Fibroblast of lung (primary cell): ENCODE results near the gene KCNG2. TPM values are rescaled to one million over a fixed set of nuclear protein-coding genes. Genes with fewer than 3 reads are reported as not detected.

Experiments used
- DNase-seq, 2 donors: peaks; one replicate each; pipeline versions ENCODE4 v3.0.0 to v3.0.0-alpha.2; 2010; ENCODE audit warnings: low read depth in 2 of 2
- H2AFZ ChIP-seq: 2 replicates; pipeline ENCODE4 v1.5.1; 2012; ENCODE audit warnings: low read length, control low read depth, inconsistent platforms
- H3K27ac ChIP-seq: 2 replicates; pipeline ENCODE4 v1.5.1; 2011; ENCODE audit warnings: low read length, control low read depth; ENCODE audit not compliant: insufficient read depth
- H3K27me3 ChIP-seq: 2 replicates; pipeline ENCODE4 v1.5.1; 2011; ENCODE audit warnings: mild to moderate bottlenecking, low read length; ENCODE audit not compliant: control insufficient read depth, insufficient read depth
- H3K36me3 ChIP-seq: 2 replicates; pipeline ENCODE4 v1.5.1; 2011; ENCODE audit warnings: low read length; ENCODE audit not compliant: control insufficient read depth, insufficient read depth
- H3K4me1 ChIP-seq: 2 replicates; pipeline ENCODE4 v1.5.1; 2011; ENCODE audit warnings: low read length; ENCODE audit not compliant: control insufficient read depth, insufficient read depth; ENCODE audit errors: extremely low read depth
- H3K4me2 ChIP-seq: 2 replicates; pipeline ENCODE4 v1.5.1; 2011; ENCODE audit warnings: low read length, control low read depth; ENCODE audit not compliant: insufficient read depth; ENCODE audit errors: extremely low read depth
- H3K4me3 ChIP-seq, 4 experiments: fragments of 200-600 bp in 1 of 4; sonication (generic) in 1 of 4; replicated peaks in 1 of 4; 2 replicates each; pipeline ENCODE4 v1.5.1; 2011 to 2016; ENCODE audit warnings: low read length in 4 of 4, low read depth in 3 of 4, mild to moderate bottlenecking in 3 of 4, control low read depth in 2 of 4, inconsistent platforms in 1 of 4, mixed read lengths in 1 of 4; ENCODE audit not compliant: insufficient read depth in 1 of 4; ENCODE audit errors: control extremely low read depth in 1 of 4
- H3K79me2 ChIP-seq: 2 replicates; pipeline ENCODE4 v1.5.1; 2012; ENCODE audit warnings: mild to moderate bottlenecking, low read length, inconsistent platforms; ENCODE audit not compliant: control insufficient read depth, insufficient read depth
- H3K9ac ChIP-seq: 2 replicates; pipeline ENCODE4 v1.5.1; 2011; ENCODE audit warnings: mild to moderate bottlenecking, low read length, control low read depth; ENCODE audit not compliant: insufficient read depth
- H3K9me3 ChIP-seq: 2 replicates; pipeline ENCODE4 v1.5.1; 2012; ENCODE audit warnings: low read depth, low read length; ENCODE audit not compliant: control insufficient read depth, insufficient read depth
- H4K20me1 ChIP-seq: 2 replicates; pipeline ENCODE4 v1.5.1; 2011; ENCODE audit warnings: low read length; ENCODE audit not compliant: control insufficient read depth, insufficient read depth; ENCODE audit errors: extremely low read depth
- EZH2 ChIP-seq: IDR thresholded peaks from 2 replicates; pipeline ENCODE4 v1.5.1; 2012; ENCODE audit warnings: low read length, control low read depth, mild to moderate bottlenecking; ENCODE audit errors: missing control alignments
- polyA plus RNA-seq, 2 donors: library from polyadenylated mRNA; depleted of rRNA in 1 of 2; stranded (reverse) in 1 of 2; unstranded in 1 of 2; fragments of >200 nt; gene quantifications; 2 replicates each; pipeline ENCODE4 v1.2.1, GENCODE V29; 2011 to 2012; ENCODE audit warnings: missing spikeins in 1 of 2
- total RNA-seq: library from RNA; depleted of rRNA; stranded (reverse); fragments of >200 nt; gene quantifications from 2 replicates; pipeline ENCODE4 v1.2.1, GENCODE V29; 2014
- TF ChIP-seq, protein P1 (sequence below), 2 donors: IDR thresholded peaks in 1 of 2; conservative IDR thresholded peaks in 1 of 2; 1 replicate in 1 of 2; 2 replicates in 1 of 2; pipeline ENCODE4 v1.5.1; 2011 to 2012; ENCODE audit warnings: low read length in 2 of 2, control low read depth in 1 of 2, inconsistent platforms in 1 of 2, low read depth in 1 of 2, mild to moderate bottlenecking in 1 of 2

Gene KCNG2
- total and polyA plus RNA-seq, 2 donors (not counting 1 experiment from before 2014, with no cell fraction given), result 0.42 to 10.1 TPM

DNA sequence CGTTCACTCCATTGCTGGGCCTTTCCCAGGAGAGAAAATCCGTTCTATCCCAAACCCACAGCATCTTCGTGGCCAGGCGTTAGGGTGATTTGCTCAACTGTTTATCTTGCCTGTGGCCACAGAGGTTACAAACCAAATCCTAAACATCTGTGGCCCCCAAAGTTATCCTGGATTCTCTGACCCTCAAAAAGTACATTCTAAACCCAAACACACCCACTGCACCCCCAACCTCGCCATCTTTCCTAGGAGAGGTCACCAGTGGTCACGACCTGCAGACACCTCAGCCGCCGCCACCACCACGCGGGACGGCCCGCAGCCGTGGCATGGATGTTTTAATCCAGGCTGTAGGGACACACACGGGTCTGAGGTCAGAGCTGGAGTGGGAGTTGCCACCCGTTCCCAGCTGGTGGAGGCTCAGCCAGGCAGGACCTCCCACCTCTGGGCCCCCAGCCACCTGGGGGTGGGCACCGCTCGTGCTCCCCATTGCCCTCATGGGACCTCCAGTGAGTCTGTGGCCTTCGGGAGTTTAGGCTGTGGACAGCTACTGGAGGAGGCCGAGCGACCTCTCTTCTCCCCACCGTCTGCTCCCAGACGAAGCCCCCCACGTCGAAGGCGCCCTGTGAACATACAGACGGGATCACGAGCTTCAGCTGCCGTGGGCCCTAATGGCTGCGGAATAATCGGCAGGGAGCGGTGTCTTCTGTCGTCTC lies 72.0 kb downstream of the KCNG2 start:
- no peak for TF ChIP-seq EZH2
- TF ChIP-seq, protein P1, sequence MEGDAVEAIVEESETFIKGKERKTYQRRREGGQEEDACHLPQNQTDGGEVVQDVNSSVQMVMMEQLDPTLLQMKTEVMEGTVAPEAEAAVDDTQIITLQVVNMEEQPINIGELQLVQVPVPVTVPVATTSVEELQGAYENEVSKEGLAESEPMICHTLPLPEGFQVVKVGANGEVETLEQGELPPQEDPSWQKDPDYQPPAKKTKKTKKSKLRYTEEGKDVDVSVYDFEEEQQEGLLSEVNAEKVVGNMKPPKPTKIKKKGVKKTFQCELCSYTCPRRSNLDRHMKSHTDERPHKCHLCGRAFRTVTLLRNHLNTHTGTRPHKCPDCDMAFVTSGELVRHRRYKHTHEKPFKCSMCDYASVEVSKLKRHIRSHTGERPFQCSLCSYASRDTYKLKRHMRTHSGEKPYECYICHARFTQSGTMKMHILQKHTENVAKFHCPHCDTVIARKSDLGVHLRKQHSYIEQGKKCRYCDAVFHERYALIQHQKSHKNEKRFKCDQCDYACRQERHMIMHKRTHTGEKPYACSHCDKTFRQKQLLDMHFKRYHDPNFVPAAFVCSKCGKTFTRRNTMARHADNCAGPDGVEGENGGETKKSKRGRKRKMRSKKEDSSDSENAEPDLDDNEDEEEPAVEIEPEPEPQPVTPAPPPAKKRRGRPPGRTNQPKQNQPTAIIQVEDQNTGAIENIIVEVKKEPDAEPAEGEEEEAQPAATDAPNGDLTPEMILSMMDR (conservative IDR thresholded peaks at IDR 0.05 in 1 of 2, IDR thresholded peaks at IDR 0.05 in 1 of 2; ENCODE audit: low read depth in 1 of 2, low read length in 2 of 2), result no peak
- Histone ChIP-seq H3K36me3 (no peaks in the 10 kb centered on the region), H3K4me3 (no peak overlapping the region), H3K79me2 (no peaks in the 10 kb centered on the region), H2AFZ (no peak overlapping the region), H3K4me1 (no peaks in the 10 kb centered on the region), H4K20me1 (no peaks in the 10 kb centered on the region), H3K9ac (no peak overlapping the region), H3K27me3 (peaks cover 8% of the 10 kb centered on the region), H3K27ac (no peak overlapping the region), H3K9me3 (no peaks in the 10 kb centered on the region), H3K4me2 (no peak overlapping the region)
- no peak for DNase-seq

DNA sequence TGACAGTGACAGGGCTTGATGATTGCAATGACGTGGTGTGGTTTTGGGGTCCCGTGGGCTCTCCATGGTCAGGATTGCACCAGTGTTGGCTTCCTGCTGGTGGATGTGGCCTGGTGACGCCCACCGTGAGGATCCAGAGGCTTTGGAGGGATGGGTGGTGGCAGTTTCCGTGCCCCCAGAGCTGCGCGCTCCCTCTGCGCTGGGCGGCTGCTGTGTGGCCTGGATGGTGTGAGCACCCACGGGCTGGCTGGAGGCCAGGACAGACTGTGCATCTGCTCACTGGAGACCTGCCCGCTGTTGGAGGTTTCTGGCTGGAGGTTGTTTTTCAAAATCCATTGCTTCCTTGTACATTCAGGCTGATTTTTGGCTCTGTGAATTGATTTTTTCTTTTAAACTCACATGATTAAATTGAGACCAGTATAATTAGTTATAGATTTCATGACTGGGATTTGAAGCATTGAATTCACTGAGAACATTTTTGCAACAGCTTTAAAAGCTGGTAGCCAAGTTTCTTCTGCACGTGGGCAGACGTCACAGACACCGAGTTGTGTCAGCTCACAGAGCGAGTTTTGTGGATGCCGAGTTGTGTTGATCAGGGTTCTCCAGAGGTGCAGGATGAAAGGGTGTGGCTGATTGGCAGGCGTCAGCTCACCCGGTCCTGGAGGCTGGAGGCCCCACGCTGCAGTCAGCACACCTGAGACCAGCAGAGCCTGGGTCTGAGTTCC lies 72.7 kb downstream of the KCNG2 start:
- Histone ChIP-seq H3K36me3 (no peaks in the 10 kb centered on the region), H3K27ac (no peak overlapping the region), H4K20me1 (no peaks in the 10 kb centered on the region), H3K79me2 (no peaks in the 10 kb centered on the region), H3K9me3 (no peaks in the 10 kb centered on the region), H3K27me3 (peaks cover 8% of the 10 kb centered on the region), H2AFZ (no peak overlapping the region), H3K9ac (no peak overlapping the region), H3K4me2 (no peak overlapping the region), H3K4me3 (no peak overlapping the region), H3K4me1 (no peaks in the 10 kb centered on the region)
- DNase-seq, result no peak
- TF ChIP-seq, protein P1 (conservative IDR thresholded peaks at IDR 0.05 in 1 of 2, IDR thresholded peaks at IDR 0.05 in 1 of 2; ENCODE audit: low read depth in 1 of 2, low read length in 2 of 2), result no peak
- TF ChIP-seq EZH2, result no peak

DNA sequence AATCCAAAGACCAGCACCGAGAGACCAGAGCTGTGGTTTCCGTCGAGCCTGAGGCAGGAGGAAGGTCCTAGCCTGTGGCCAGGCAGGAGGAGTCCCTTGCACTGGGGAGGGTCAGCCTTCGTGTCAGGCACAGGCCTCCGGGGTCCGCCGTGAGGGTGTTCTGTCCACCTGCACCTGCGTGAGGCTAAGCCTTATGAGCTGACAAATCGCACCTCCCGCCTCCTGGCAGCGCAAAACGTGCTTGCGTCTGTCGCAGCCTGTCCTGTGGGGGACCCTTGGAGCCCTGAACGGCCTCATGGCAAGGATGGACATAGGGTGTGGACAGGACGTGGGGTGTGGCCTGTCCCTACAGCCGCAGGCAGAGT lies 73.3 kb downstream of the KCNG2 start:
- Histone ChIP-seq H3K4me2 (no peak overlapping the region), H3K4me1 (no peaks in the 10 kb centered on the region), H3K79me2 (no peaks in the 10 kb centered on the region), H3K36me3 (no peaks in the 10 kb centered on the region), H2AFZ (no peak overlapping the region), H3K9me3 (no peaks in the 10 kb centered on the region), H3K27ac (no peak overlapping the region), H3K9ac (no peak overlapping the region), H3K27me3 (peaks cover 8% of the 10 kb centered on the region), H3K4me3 (no peak overlapping the region), H4K20me1 (no peaks in the 10 kb centered on the region)
- DNase-seq, result no peak
- TF ChIP-seq, protein P1 (conservative IDR thresholded peaks at IDR 0.05 in 1 of 2, IDR thresholded peaks at IDR 0.05 in 1 of 2; ENCODE audit: low read depth in 1 of 2, low read length in 2 of 2), result no peak
- no peak for TF ChIP-seq EZH2
